GM13977 (cell line): Measurements from ENCODE around the gene MED12.

Source experiments
- DNase-seq: peaks from one replicate; pipeline ENCODE4 v3.0.0; 2012; ENCODE audit warnings: low spot score
- CTCF ChIP-seq: IDR thresholded peaks from 2 replicates; pipeline ENCODE4 v1.5.1; 2012; ENCODE audit warnings: mild to moderate bottlenecking, control low read depth; ENCODE audit not compliant: insufficient read depth; ENCODE audit errors: extremely low read depth, missing control alignments
- in situ Hi-C: fragments of 300-500 bp; cut with MboI; formaldehyde crosslinking; loops from one replicate; pipeline ENCODE4 v1.12.0; 2022; ENCODE audit warnings: low sequenced_read_pairs, low pct_unique_long_range_greater_than_20kb, mixed read lengths, inconsistent platforms; ENCODE audit not compliant: unreplicated experiment

Gene MED12

GRCh38 chrX:71118985-71119535 lies 664 bp downstream of the MED12 start:
- no peak for DNase-seq
- no peak for TF ChIP-seq CTCF
- in situ Hi-C loops = no loop called here

- TF ChIP-seq CTCF = no peak
- DNase-seq = no peak
- in situ Hi-C loops = no loop called here
These were observed 9.9 kb downstream of the MED12 start for GRCh38 chrX:71128166-71128833.

GRCh38 chrX:71128915-71129765 lies 10.7 kb downstream of the MED12 start:
- in situ Hi-C loops = no loop called here
- peak; percentile 68 for DNase-seq
- TF ChIP-seq CTCF = peak; percentile 84

GRCh38 chrX:71131510-71131909 lies 13.1 kb downstream of the MED12 start:
- in situ Hi-C loops = no loop called here
- TF ChIP-seq CTCF = no peak
- no peak for DNase-seq

- DNase-seq = no peak
- in situ Hi-C loops = no loop called here
- TF ChIP-seq CTCF = no peak
These were observed 22.0 kb downstream of the MED12 start for GRCh38 chrX:71140440-71140839.

- in situ Hi-C loops = no loop called here
- TF ChIP-seq CTCF = no peak
- DNase-seq = no peak
These were observed 25.1 kb downstream of the MED12 start for GRCh38 chrX:71143508-71143907.
